H1 (cell line): ENCODE results near the gene SERINC4. TPM values are rescaled to one million over a fixed set of nuclear protein-coding genes. Genes with fewer than 3 reads are reported as not detected.

Experiments used
- CTCF ChIA-PET: fragments of 300-600 bp; sonication (Branson Sonifier 250); formaldehyde crosslinking; loops from one replicate; lab custom pipeline; 2021; ENCODE audit not compliant: partially characterized antibody; lab: Charles Lee
- POLR2A ChIA-PET: fragments of 300-600 bp; sonication (Branson Sonifier 250); formaldehyde crosslinking; loops from one replicate; lab custom pipeline; 2021; ENCODE audit warnings: inconsistent platforms; ENCODE audit not compliant: partially characterized antibody; lab: Charles Lee
- DNase-seq, 2 experiments: peaks; one replicate each; pipeline versions ENCODE4 v3.0.0 to v3.0.0-alpha.2; 2010 to 2022; ENCODE audit warnings: low spot score in 2 of 2, low read depth in 1 of 2, mixed read lengths in 1 of 2
- FAIRE-seq: peaks from 2 replicates; lab custom pipeline; 2011; peaks lifted over from hg19 to GRCh38; lab: Jason Lieb, UNC
- H2AFZ ChIP-seq: 2 replicates; pipeline ENCODE4 v1.8.1; 2012; ENCODE audit warnings: low read length, inconsistent platforms
- H2AK5ac ChIP-seq: 2 replicates; pipeline ENCODE4 v1.6.1; 2013; ENCODE audit warnings: low read depth, low read length
- H2BK120ac ChIP-seq: replicated peaks from 2 replicates; pipeline ENCODE3; 2013; ENCODE audit warnings: low read depth, low read length, inconsistent platforms
- H2BK12ac ChIP-seq: 2 replicates; pipeline ENCODE4 v1.6.1; 2013; ENCODE audit warnings: low read depth, low read length
- H2BK15ac ChIP-seq: 2 replicates; pipeline ENCODE4 v1.6.1; 2013; ENCODE audit warnings: low read length
- H2BK20ac ChIP-seq: 2 replicates; pipeline ENCODE4 v1.6.1; 2013; ENCODE audit warnings: low read length
- H2BK5ac ChIP-seq: 2 replicates; pipeline ENCODE4 v1.6.1; 2013; ENCODE audit warnings: low read depth, low read length
- H3K14ac ChIP-seq: 2 replicates; pipeline ENCODE4 v1.6.1; 2013; ENCODE audit warnings: inconsistent platforms; ENCODE audit not compliant: insufficient read length
- H3K18ac ChIP-seq: 2 replicates; pipeline ENCODE4 v1.6.1; 2013; ENCODE audit warnings: low read length; ENCODE audit errors: extremely low read depth
- H3K23ac ChIP-seq: 2 replicates; pipeline ENCODE4 v1.6.1; 2013; ENCODE audit warnings: inconsistent platforms; ENCODE audit not compliant: insufficient read length
- H3K23me2 ChIP-seq: 2 replicates; pipeline ENCODE4 v1.6.1; 2013; ENCODE audit warnings: low read depth, low read length
- H3K27ac ChIP-seq: 2 replicates; pipeline ENCODE4 v1.6.1; 2011; ENCODE audit warnings: low read depth, low read length, inconsistent platforms
- H3K27me3 ChIP-seq, 4 experiments: replicated peaks in 1 of 4; 1 replicate in 1 of 4; 2 replicates in 3 of 4; pipeline versions ENCODE4 v1.6.1 to v1.8.1; 2011 to 2013; ENCODE audit warnings: low read length in 3 of 4, mild to moderate bottlenecking in 3 of 4, inconsistent platforms in 2 of 4, mixed read lengths in 2 of 4, moderate library complexity in 1 of 4; ENCODE audit not compliant: control insufficient read depth in 3 of 4, insufficient read depth in 3 of 4; ENCODE audit errors: extremely low read depth in 1 of 4
- H3K36me3 ChIP-seq, 4 experiments: 2 replicates each; pipeline versions ENCODE4 v1.6.1 to v1.8.1; 2011 to 2013; ENCODE audit warnings: mild to moderate bottlenecking in 4 of 4, low read length in 3 of 4, moderate library complexity in 2 of 4, control low read depth in 1 of 4, inconsistent platforms in 1 of 4; ENCODE audit not compliant: insufficient read depth in 4 of 4, control insufficient read depth in 2 of 4
- H3K4ac ChIP-seq: replicated peaks from 2 replicates; pipeline ENCODE3; 2013; ENCODE audit warnings: low read length, low read depth, mixed read lengths, inconsistent platforms; ENCODE audit not compliant: insufficient read length
- H3K4me1 ChIP-seq, 4 experiments: replicated peaks in 1 of 4; 1 replicate in 1 of 4; 2 replicates in 3 of 4; pipeline versions ENCODE4 v1.6.1 to v1.8.1; 2011 to 2013; ENCODE audit warnings: low read length in 3 of 4, inconsistent platforms in 2 of 4, mixed read lengths in 1 of 4; ENCODE audit not compliant: insufficient read depth in 4 of 4, control insufficient read depth in 3 of 4
- H3K4me2 ChIP-seq, 2 experiments: 2 replicates each; pipeline versions ENCODE4 v1.6.1 to v1.8.1; 2011 to 2013; ENCODE audit warnings: low read depth in 2 of 2, low read length in 2 of 2, control low read depth in 1 of 2, inconsistent platforms in 1 of 2, mild to moderate bottlenecking in 1 of 2; ENCODE audit not compliant: insufficient read depth in 1 of 2
- H3K4me3 ChIP-seq, 4 experiments: fragments of 200-600, 300-600 bp in 1 of 4; sonication (generic), shearing (Covaris generic), sonication (Bioruptor Twin) in 1 of 4; 2 replicates each; pipeline versions ENCODE4 v1.5.1 to v1.8.1; 2011 to 2016; ENCODE audit warnings: low read length in 4 of 4, low read depth in 3 of 4, control low read depth in 2 of 4, inconsistent platforms in 2 of 4, mild to moderate bottlenecking in 2 of 4, mixed read lengths in 1 of 4, moderate library complexity in 1 of 4; ENCODE audit not compliant: insufficient read depth in 2 of 4; ENCODE audit errors: extremely low read depth in 1 of 4
- H3K56ac ChIP-seq: replicated peaks from 2 replicates; pipeline ENCODE3; 2013; ENCODE audit warnings: low read depth, mild to moderate bottlenecking, mixed read lengths, low read length, inconsistent platforms; ENCODE audit not compliant: insufficient read length
- H3K79me1 ChIP-seq: 2 replicates; pipeline ENCODE4 v1.6.1; 2013; ENCODE audit warnings: low read depth, low read length, control low read depth
- H3K79me2 ChIP-seq, 2 experiments: 2 replicates each; pipeline versions ENCODE4 v1.6.1 to v1.8.1; 2012 to 2013; ENCODE audit warnings: low read length in 2 of 2, mild to moderate bottlenecking in 2 of 2, inconsistent platforms in 1 of 2; ENCODE audit not compliant: insufficient read depth in 2 of 2, control insufficient read depth in 1 of 2
- H3K9ac ChIP-seq, 4 experiments: replicated peaks in 1 of 4; 1 replicate in 1 of 4; 2 replicates in 3 of 4; pipeline versions ENCODE4 v1.6.1 to v1.8.1; 2011 to 2013; ENCODE audit warnings: low read depth in 3 of 4, low read length in 3 of 4, control low read depth in 2 of 4, mild to moderate bottlenecking in 2 of 4, moderate library complexity in 2 of 4, inconsistent platforms in 1 of 4; ENCODE audit errors: extremely low read depth in 1 of 4
- H3K9me3 ChIP-seq, 2 experiments: 2 replicates each; pipeline versions ENCODE4 v1.6.1 to v1.8.1; 2012 to 2013; ENCODE audit warnings: mild to moderate bottlenecking in 2 of 2, moderate library complexity in 2 of 2, control low read depth in 1 of 2, inconsistent platforms in 1 of 2, low read depth in 1 of 2, low read length in 1 of 2, mixed read lengths in 1 of 2; ENCODE audit not compliant: insufficient read depth in 2 of 2
- H4K20me1 ChIP-seq, 2 experiments: replicated peaks in 1 of 2; 2 replicates each; pipeline versions ENCODE3 to v1.8.1; 2011 to 2013; ENCODE audit warnings: inconsistent platforms in 2 of 2, low read length in 2 of 2, mild to moderate bottlenecking in 1 of 2; ENCODE audit not compliant: insufficient read depth in 2 of 2, control insufficient read depth in 1 of 2
- H4K5ac ChIP-seq: 2 replicates; pipeline ENCODE4 v1.6.1; 2013; ENCODE audit warnings: low read length, low read depth, mixed read lengths, inconsistent platforms; ENCODE audit not compliant: insufficient read length
- H4K8ac ChIP-seq: 2 replicates; pipeline ENCODE4 v1.8.0; 2013; ENCODE audit warnings: mild to moderate bottlenecking, moderate library complexity, low read length, inconsistent platforms; ENCODE audit not compliant: insufficient read depth; ENCODE audit errors: extremely low read depth
- H4K91ac ChIP-seq: replicated peaks from 2 replicates; pipeline ENCODE3; 2013; ENCODE audit warnings: low read length, mixed read lengths, inconsistent platforms; ENCODE audit not compliant: insufficient read length
- WGBS, 2 experiments: shearing (Covaris generic) in 1 of 2; methylation state at CpG; one replicate each; pipeline versions ENCODE4 v1.1.6 to v1.1.7; 2013 to 2015; ENCODE audit warnings: low lambda C conversion rate in 2 of 2, mixed read lengths in 2 of 2, inconsistent platforms in 1 of 2, low coverage in 1 of 2, missing lambda C conversion rate in 1 of 2; ENCODE audit not compliant: insufficient replicate concordance in 2 of 2, insufficient coverage in 1 of 2, insufficient read length in 1 of 2; ENCODE audit errors: extremely low coverage in 1 of 2, missing lambda C conversion rate in 1 of 2; 5-methylcytosine and 5-hydroxymethylcytosine counted together
- polyA plus RNA-seq, 7 experiments: library from polyadenylated mRNA; depleted of rRNA in 3 of 7; stranded (reverse) in 5 of 7; unstranded in 2 of 7; fragments of >200 nt in 5 of 7; fragments of 200-250 nt in 2 of 7; gene quantifications; 1 replicate in 5 of 7; 2 replicates in 1 of 7; 4 replicates in 1 of 7; pipeline versions ENCODE4 v1.2.1 to v1.2.3, GENCODE V29; 2011 to 2013; ENCODE audit warnings: missing spikeins in 2 of 7, mixed read lengths in 2 of 7
- total RNA-seq: library from RNA; stranded (reverse); fragmentation: NEBNext Ultra II Directional; extraction: Animal tissue kit (Norgen Biotek cat#: 25700); gene quantifications from 2 replicates; pipeline ENCODE4 v1.2.1, GENCODE V29; 2021

The SERINC4 gene
- total and polyA plus RNA-seq, 2 of the 8 experiments (the other 6 are each of a cell fraction or from before 2014, with no cell fraction given): 0.08 TPM; not detected in 1

DNA sequence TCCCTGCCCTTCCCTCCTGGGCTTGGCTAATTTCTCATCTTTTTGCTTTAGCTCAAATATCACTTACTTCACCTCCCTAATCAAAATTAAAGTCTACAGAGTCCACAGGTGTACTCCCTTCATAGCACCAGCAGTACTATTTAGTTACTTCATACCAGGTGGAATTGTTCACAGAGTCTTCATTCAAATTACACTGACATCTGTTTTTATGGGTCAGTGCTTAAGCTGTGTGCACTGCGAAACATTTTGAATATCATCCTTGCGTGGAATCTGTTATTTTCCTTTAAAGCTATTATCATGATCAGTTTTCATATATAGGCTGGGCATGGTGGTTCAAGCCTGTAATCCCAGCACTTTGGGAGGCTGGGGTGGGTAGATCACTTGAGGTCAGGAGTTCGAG lies 10.6 kb downstream of the SERINC4 start:
- Histone ChIP-seq H3K14ac (no peak overlapping the region), H2BK20ac (no peak overlapping the region), H4K8ac (no peak overlapping the region), H4K91ac (no peak overlapping the region), H3K23ac (no peak overlapping the region), H3K4ac (no peak overlapping the region), H2AK5ac (no peak overlapping the region), H3K79me1 (peaks cover 13% of the 10 kb centered on the region), H3K27me3 (no peaks in the 10 kb centered on the region), H2BK12ac (no peak overlapping the region), H4K5ac (no peak overlapping the region), H2AFZ (no peak overlapping the region), H3K36me3 (peaks cover 4 to 13% (median 8%) of the 10 kb centered on the region in 4 experiments), H3K4me3 (no peak overlapping the region), H3K18ac (no peak overlapping the region), H2BK120ac (no peak overlapping the region), H3K23me2 (peaks cover 4% of the 10 kb centered on the region), H2BK5ac (no peak overlapping the region), H2BK15ac (no peak overlapping the region), H3K79me2 (peaks cover 0 to 22% of the 10 kb centered on the region in 2 experiments; a peak in 2 of 4 replicates), H3K4me1 (peaks cover 3 to 9% (median 8%) of the 10 kb centered on the region in 4 experiments; a peak in 6 of 7 replicates), H3K27ac (no peak overlapping the region), H3K4me2 (no peak overlapping the region), H3K9me3 (no peaks in the 10 kb centered on the region), H3K56ac (no peak overlapping the region), H4K20me1 (peaks cover 4 to 6% of the 10 kb centered on the region in 2 experiments), H3K9ac (no peak overlapping the region)
- FAIRE-seq: no peak
- POLR2A ChIA-PET: interaction anchor here (4.9 kb wide), 1 partner anchor 13 kb away, joined by 39 read pairs; the partner anchor contains the start of gene ELL3
- 91% methylated on average over 3 of the region's 3 CpGs; no CpG with 5 or more reads in 1 of the 2 experiments for WGBS, 2 experiments
- no peak for DNase-seq
- CTCF ChIA-PET: interaction anchor here (0.9 to 7.5 kb wide), 2 partner anchors 11 to 15 kb away, joined by 3 to 50 read pairs; partner anchors contain the start of gene ELL3
